OCI-LY1 (cell line): ENCODE data around the gene LRRC32.

Source experiments
- H2AFZ ChIP-seq: fragments of 200-600 bp; sonication (generic), shearing (Covaris generic); 2 replicates; pipeline ENCODE4 v1.6.0; 2014; ENCODE audit warnings: antibody characterized with exemption, mild to moderate bottlenecking, low read length
- H3F3A ChIP-seq: fragments of 200-600 bp; sonication (generic), shearing (Covaris generic); 2 replicates; pipeline ENCODE4 v1.6.0; 2014; ENCODE audit warnings: mild to moderate bottlenecking, antibody characterized with exemption, low read length, moderate library complexity; ENCODE audit not compliant: insufficient read depth
- H3K27ac ChIP-seq: fragments of 200-600 bp; sonication (generic); 2 replicates; pipeline ENCODE4 v1.5.1; 2014; ENCODE audit warnings: low read length, mixed run types, mild to moderate bottlenecking, low read depth; ENCODE audit not compliant: poor library complexity, severe bottlenecking
- H3K27me3 ChIP-seq: fragments of 200-600 bp; sonication (generic); 2 replicates; pipeline ENCODE4 v1.6.0; 2014; ENCODE audit warnings: antibody characterized with exemption, mild to moderate bottlenecking, low read length, moderate library complexity; ENCODE audit not compliant: insufficient read depth
- H3K36me3 ChIP-seq: fragments of 200-600 bp; sonication (generic); 2 replicates; pipeline ENCODE4 v1.6.1; 2014; ENCODE audit warnings: mild to moderate bottlenecking, antibody characterized with exemption, low read length, moderate library complexity, mixed read lengths; ENCODE audit not compliant: insufficient read depth
- H3K4me1 ChIP-seq: fragments of 200-600 bp; sonication (generic); 2 replicates; pipeline ENCODE4 v1.5.1; 2014; ENCODE audit warnings: mild to moderate bottlenecking, low read length, moderate library complexity; ENCODE audit not compliant: insufficient read depth, severe bottlenecking
- H3K4me2 ChIP-seq: fragments of 200-600 bp; sonication (generic), shearing (Covaris generic); 2 replicates; pipeline ENCODE4 v1.6.1; 2014; ENCODE audit warnings: low read length
- H3K4me3 ChIP-seq: fragments of 200-600 bp; sonication (generic); 2 replicates; pipeline ENCODE4 v1.5.1; 2014; ENCODE audit warnings: low read length, low read depth, mild to moderate bottlenecking, mixed read lengths; ENCODE audit not compliant: poor library complexity, severe bottlenecking
- H3K79me2 ChIP-seq: fragments of 200-600 bp; shearing (Covaris generic); 2 replicates; pipeline ENCODE4 v1.6.1; 2016; ENCODE audit warnings: mixed run types, low read length, mixed read lengths; ENCODE audit not compliant: insufficient read depth
- H3K9ac ChIP-seq: fragments of 200-600 bp; sonication (generic), shearing (Covaris generic); 2 replicates; pipeline ENCODE4 v1.6.1; 2014; ENCODE audit warnings: mild to moderate bottlenecking, low read length, mixed read lengths
- H3K9me2 ChIP-seq: fragments of 200-600 bp; sonication (generic), shearing (Covaris generic); 2 replicates; pipeline ENCODE4 v1.6.1; 2014; ENCODE audit warnings: low read depth, mild to moderate bottlenecking, low read length, mixed read lengths
- H3K9me3 ChIP-seq: fragments of 200-600 bp; shearing (Covaris generic); 2 replicates; pipeline ENCODE4 v1.6.1; 2014; ENCODE audit warnings: low read length, mixed read lengths
- H4K20me1 ChIP-seq: fragments of 200-600 bp; sonication (generic), shearing (Covaris generic); 2 replicates; pipeline ENCODE4 v1.6.0; 2016; ENCODE audit warnings: mild to moderate bottlenecking, low read length; ENCODE audit not compliant: insufficient read depth
- CTCF ChIP-seq: fragments of 200-600 bp; sonication (generic), shearing (Covaris generic); IDR thresholded peaks from 2 replicates; pipeline ENCODE4 v1.5.1; 2017; ENCODE audit warnings: mild to moderate bottlenecking, antibody characterized with exemption, low read length, moderate library complexity, mixed read lengths
- EZH2 ChIP-seq: fragments of 200-600 bp; sonication (generic), shearing (Covaris generic); IDR thresholded peaks from 2 replicates; pipeline ENCODE4 v1.8.0; 2017; ENCODE audit warnings: borderline replicate concordance, mixed run types, mild to moderate bottlenecking, antibody characterized with exemption, low read length, moderate library complexity, mixed read lengths

Gene LRRC32

GRCh38 chr11:76632492-76632891, 38.1 kb downstream of the LRRC32 start:
- no peaks in the 10 kb centered on the region for H3K79me2 ChIP-seq
- H3K27ac ChIP-seq = no peak overlapping the region
- H4K20me1 ChIP-seq = no peaks in the 10 kb centered on the region
- no peak overlapping the region for H3K4me3 ChIP-seq
- no peak overlapping the region for H3K9ac ChIP-seq
- no peaks in the 10 kb centered on the region for H3F3A ChIP-seq
- H2AFZ ChIP-seq = no peak overlapping the region
- no peaks in the 10 kb centered on the region for H3K9me3 ChIP-seq
- TF ChIP-seq CTCF = no peak
- TF ChIP-seq EZH2 = no peak
- no peak overlapping the region for H3K4me2 ChIP-seq
- no peaks in the 10 kb centered on the region for H3K9me2 ChIP-seq
- peaks cover 45% of the 10 kb centered on the region for H3K4me1 ChIP-seq
- H3K36me3 ChIP-seq = no peaks in the 10 kb centered on the region
- 0 out of 2 replicates have a peak, but pooled peaks cover 5% of the 10 kb centered on the region for H3K27me3 ChIP-seq

GRCh38 chr11:76631566-76632308, 38.8 kb downstream of the LRRC32 start:
- Histone ChIP-seq H3K27ac (no peak overlapping the region), H3K9ac (no peak overlapping the region), H3K36me3 (no peaks in the 10 kb centered on the region), H3K4me2 (no peak overlapping the region), H2AFZ (no peak overlapping the region), H3K9me2 (no peaks in the 10 kb centered on the region), H3K79me2 (no peaks in the 10 kb centered on the region), H3F3A (no peaks in the 10 kb centered on the region), H3K4me1 (peaks cover 45% of the 10 kb centered on the region), H3K4me3 (no peak overlapping the region), H4K20me1 (no peaks in the 10 kb centered on the region), H3K9me3 (no peaks in the 10 kb centered on the region), H3K27me3 (0 out of 2 replicates have a peak, but pooled peaks cover 5% of the 10 kb centered on the region)
- TF ChIP-seq CTCF (no peak), EZH2 (no peak)

GRCh38 chr11:76630600-76631281, 39.8 kb downstream of the LRRC32 start:
- H3K79me2 ChIP-seq = no peaks in the 10 kb centered on the region
- H3K27me3 ChIP-seq = peaks cover 12% of the 10 kb centered on the region; the same call in 1 of the 2 replicates
- H3K36me3 ChIP-seq = no peaks in the 10 kb centered on the region
- H3K4me1 ChIP-seq = peaks cover 38% of the 10 kb centered on the region
- TF ChIP-seq CTCF = no peak
- no peak for TF ChIP-seq EZH2
- H3K9me2 ChIP-seq = no peaks in the 10 kb centered on the region
- H3K27ac ChIP-seq = no peak overlapping the region
- H3K9me3 ChIP-seq = no peaks in the 10 kb centered on the region; the same call in 1 of the 2 replicates
- H3K4me2 ChIP-seq = no peak overlapping the region; the same call in 1 of the 2 replicates
- H2AFZ ChIP-seq = no peak overlapping the region
- no peak overlapping the region for H3K9ac ChIP-seq
- H4K20me1 ChIP-seq = no peaks in the 10 kb centered on the region
- H3K4me3 ChIP-seq = no peak overlapping the region
- H3F3A ChIP-seq = no peaks in the 10 kb centered on the region
